H1 (cell line): ENCODE data around the gene C1QTNF1. TPM values are rescaled to one million over a fixed set of nuclear protein-coding genes. Genes with fewer than 3 reads are reported as not detected.

Source experiments
- CTCF ChIA-PET: fragments of 300-600 bp; sonication (Branson Sonifier 250); formaldehyde crosslinking; loops from one replicate; lab custom pipeline; 2021; ENCODE audit not compliant: partially characterized antibody; lab: Charles Lee
- POLR2A ChIA-PET: fragments of 300-600 bp; sonication (Branson Sonifier 250); formaldehyde crosslinking; loops from one replicate; lab custom pipeline; 2021; ENCODE audit warnings: inconsistent platforms; ENCODE audit not compliant: partially characterized antibody; lab: Charles Lee
- DNase-seq, 2 experiments: peaks; one replicate each; pipeline versions ENCODE4 v3.0.0 to v3.0.0-alpha.2; 2010 to 2022; ENCODE audit warnings: low spot score in 2 of 2, low read depth in 1 of 2, mixed read lengths in 1 of 2
- FAIRE-seq: peaks from 2 replicates; lab custom pipeline; 2011; peaks lifted over from hg19 to GRCh38; lab: Jason Lieb, UNC
- H2AFZ ChIP-seq: 2 replicates; pipeline ENCODE4 v1.8.1; 2012; ENCODE audit warnings: low read length, inconsistent platforms
- H2AK5ac ChIP-seq: 2 replicates; pipeline ENCODE4 v1.6.1; 2013; ENCODE audit warnings: low read depth, low read length
- H2BK120ac ChIP-seq: replicated peaks from 2 replicates; pipeline ENCODE3; 2013; ENCODE audit warnings: low read depth, low read length, inconsistent platforms
- H2BK12ac ChIP-seq: 2 replicates; pipeline ENCODE4 v1.6.1; 2013; ENCODE audit warnings: low read depth, low read length
- H2BK15ac ChIP-seq: 2 replicates; pipeline ENCODE4 v1.6.1; 2013; ENCODE audit warnings: low read length
- H2BK20ac ChIP-seq: 2 replicates; pipeline ENCODE4 v1.6.1; 2013; ENCODE audit warnings: low read length
- H2BK5ac ChIP-seq: 2 replicates; pipeline ENCODE4 v1.6.1; 2013; ENCODE audit warnings: low read depth, low read length
- H3K14ac ChIP-seq: 2 replicates; pipeline ENCODE4 v1.6.1; 2013; ENCODE audit warnings: inconsistent platforms; ENCODE audit not compliant: insufficient read length
- H3K18ac ChIP-seq: 2 replicates; pipeline ENCODE4 v1.6.1; 2013; ENCODE audit warnings: low read length; ENCODE audit errors: extremely low read depth
- H3K23ac ChIP-seq: 2 replicates; pipeline ENCODE4 v1.6.1; 2013; ENCODE audit warnings: inconsistent platforms; ENCODE audit not compliant: insufficient read length
- H3K23me2 ChIP-seq: 2 replicates; pipeline ENCODE4 v1.6.1; 2013; ENCODE audit warnings: low read depth, low read length
- H3K27ac ChIP-seq: 2 replicates; pipeline ENCODE4 v1.6.1; 2011; ENCODE audit warnings: low read depth, low read length, inconsistent platforms
- H3K27me3 ChIP-seq, 4 experiments: replicated peaks in 1 of 4; 1 replicate in 1 of 4; 2 replicates in 3 of 4; pipeline versions ENCODE4 v1.6.1 to v1.8.1; 2011 to 2013; ENCODE audit warnings: low read length in 3 of 4, mild to moderate bottlenecking in 3 of 4, inconsistent platforms in 2 of 4, mixed read lengths in 2 of 4, moderate library complexity in 1 of 4; ENCODE audit not compliant: control insufficient read depth in 3 of 4, insufficient read depth in 3 of 4; ENCODE audit errors: extremely low read depth in 1 of 4
- H3K36me3 ChIP-seq, 4 experiments: 2 replicates each; pipeline versions ENCODE4 v1.6.1 to v1.8.1; 2011 to 2013; ENCODE audit warnings: mild to moderate bottlenecking in 4 of 4, low read length in 3 of 4, moderate library complexity in 2 of 4, control low read depth in 1 of 4, inconsistent platforms in 1 of 4; ENCODE audit not compliant: insufficient read depth in 4 of 4, control insufficient read depth in 2 of 4
- H3K4ac ChIP-seq: replicated peaks from 2 replicates; pipeline ENCODE3; 2013; ENCODE audit warnings: low read length, low read depth, mixed read lengths, inconsistent platforms; ENCODE audit not compliant: insufficient read length
- H3K4me1 ChIP-seq, 4 experiments: replicated peaks in 1 of 4; 1 replicate in 1 of 4; 2 replicates in 3 of 4; pipeline versions ENCODE4 v1.6.1 to v1.8.1; 2011 to 2013; ENCODE audit warnings: low read length in 3 of 4, inconsistent platforms in 2 of 4, mixed read lengths in 1 of 4; ENCODE audit not compliant: insufficient read depth in 4 of 4, control insufficient read depth in 3 of 4
- H3K4me2 ChIP-seq, 2 experiments: 2 replicates each; pipeline versions ENCODE4 v1.6.1 to v1.8.1; 2011 to 2013; ENCODE audit warnings: low read depth in 2 of 2, low read length in 2 of 2, control low read depth in 1 of 2, inconsistent platforms in 1 of 2, mild to moderate bottlenecking in 1 of 2; ENCODE audit not compliant: insufficient read depth in 1 of 2
- H3K4me3 ChIP-seq, 4 experiments: fragments of 200-600, 300-600 bp in 1 of 4; sonication (generic), shearing (Covaris generic), sonication (Bioruptor Twin) in 1 of 4; 2 replicates each; pipeline versions ENCODE4 v1.5.1 to v1.8.1; 2011 to 2016; ENCODE audit warnings: low read length in 4 of 4, low read depth in 3 of 4, control low read depth in 2 of 4, inconsistent platforms in 2 of 4, mild to moderate bottlenecking in 2 of 4, mixed read lengths in 1 of 4, moderate library complexity in 1 of 4; ENCODE audit not compliant: insufficient read depth in 2 of 4; ENCODE audit errors: extremely low read depth in 1 of 4
- H3K56ac ChIP-seq: replicated peaks from 2 replicates; pipeline ENCODE3; 2013; ENCODE audit warnings: low read depth, mild to moderate bottlenecking, mixed read lengths, low read length, inconsistent platforms; ENCODE audit not compliant: insufficient read length
- H3K79me1 ChIP-seq: 2 replicates; pipeline ENCODE4 v1.6.1; 2013; ENCODE audit warnings: low read depth, low read length, control low read depth
- H3K79me2 ChIP-seq, 2 experiments: 2 replicates each; pipeline versions ENCODE4 v1.6.1 to v1.8.1; 2012 to 2013; ENCODE audit warnings: low read length in 2 of 2, mild to moderate bottlenecking in 2 of 2, inconsistent platforms in 1 of 2; ENCODE audit not compliant: insufficient read depth in 2 of 2, control insufficient read depth in 1 of 2
- H3K9ac ChIP-seq, 4 experiments: replicated peaks in 1 of 4; 1 replicate in 1 of 4; 2 replicates in 3 of 4; pipeline versions ENCODE4 v1.6.1 to v1.8.1; 2011 to 2013; ENCODE audit warnings: low read depth in 3 of 4, low read length in 3 of 4, control low read depth in 2 of 4, mild to moderate bottlenecking in 2 of 4, moderate library complexity in 2 of 4, inconsistent platforms in 1 of 4; ENCODE audit errors: extremely low read depth in 1 of 4
- H3K9me3 ChIP-seq, 2 experiments: 2 replicates each; pipeline versions ENCODE4 v1.6.1 to v1.8.1; 2012 to 2013; ENCODE audit warnings: mild to moderate bottlenecking in 2 of 2, moderate library complexity in 2 of 2, control low read depth in 1 of 2, inconsistent platforms in 1 of 2, low read depth in 1 of 2, low read length in 1 of 2, mixed read lengths in 1 of 2; ENCODE audit not compliant: insufficient read depth in 2 of 2
- H4K20me1 ChIP-seq, 2 experiments: replicated peaks in 1 of 2; 2 replicates each; pipeline versions ENCODE3 to v1.8.1; 2011 to 2013; ENCODE audit warnings: inconsistent platforms in 2 of 2, low read length in 2 of 2, mild to moderate bottlenecking in 1 of 2; ENCODE audit not compliant: insufficient read depth in 2 of 2, control insufficient read depth in 1 of 2
- H4K5ac ChIP-seq: 2 replicates; pipeline ENCODE4 v1.6.1; 2013; ENCODE audit warnings: low read length, low read depth, mixed read lengths, inconsistent platforms; ENCODE audit not compliant: insufficient read length
- H4K8ac ChIP-seq: 2 replicates; pipeline ENCODE4 v1.8.0; 2013; ENCODE audit warnings: mild to moderate bottlenecking, moderate library complexity, low read length, inconsistent platforms; ENCODE audit not compliant: insufficient read depth; ENCODE audit errors: extremely low read depth
- H4K91ac ChIP-seq: replicated peaks from 2 replicates; pipeline ENCODE3; 2013; ENCODE audit warnings: low read length, mixed read lengths, inconsistent platforms; ENCODE audit not compliant: insufficient read length
- CBX5 ChIP-seq: fragments of 300-800, 300-1000 bp; sonication (generic); IDR thresholded peaks from 2 replicates; pipeline ENCODE4 v1.7.1; 2016; ENCODE audit warnings: antibody characterized with exemption, low read length, low read depth
- CREB1 ChIP-seq: IDR thresholded peaks from 2 replicates; pipeline ENCODE4 v1.6.1; 2012; ENCODE audit warnings: inconsistent platforms
- E2F6 ChIP-seq: IDR thresholded peaks from 2 replicates; pipeline ENCODE4 v1.6.1; 2012; ENCODE audit warnings: inconsistent platforms
- JUND ChIP-seq: IDR thresholded peaks from 2 replicates; pipeline ENCODE4 v1.6.1; 2011; ENCODE audit warnings: mild to moderate bottlenecking, improper control_type of control experiment, low read length
- MAX ChIP-seq: IDR thresholded peaks from 2 replicates; pipeline ENCODE4 v1.6.1; 2012; ENCODE audit warnings: inconsistent platforms
- NRF1 ChIP-seq: IDR thresholded peaks from 2 replicates; pipeline ENCODE4 v1.6.1; 2011; ENCODE audit warnings: mild to moderate bottlenecking, low read depth, low read length, improper control_type of control experiment
- POLR2AphosphoS5 ChIP-seq: IDR thresholded peaks from 2 replicates; pipeline ENCODE4 v1.6.1; 2011; ENCODE audit warnings: low read depth, low read length
- POU5F1 ChIP-seq: IDR thresholded peaks from 2 replicates; pipeline ENCODE4 v1.6.1; 2011; ENCODE audit warnings: low read depth, mild to moderate bottlenecking, low read length, moderate library complexity
- RBBP5 ChIP-seq: IDR thresholded peaks from 2 replicates; pipeline ENCODE4 v1.7.1; 2012; ENCODE audit warnings: low read depth, mild to moderate bottlenecking, inconsistent platforms, low read length, moderate library complexity, borderline replicate concordance
- SP2 ChIP-seq: IDR thresholded peaks from 2 replicates; pipeline ENCODE4 v1.6.1; 2012; ENCODE audit warnings: mild to moderate bottlenecking, low read length, inconsistent platforms
- TAF7 ChIP-seq: optimal IDR thresholded peaks from 2 replicates; pipeline ENCODE3; 2011; ENCODE audit warnings: low read depth, mild to moderate bottlenecking, inconsistent platforms, low read length, moderate library complexity, borderline replicate concordance
- TEAD4 ChIP-seq: IDR thresholded peaks from 2 replicates; pipeline ENCODE4 v1.6.1; 2012; ENCODE audit warnings: low read depth, low read length, inconsistent platforms, mixed read lengths
- YY1 ChIP-seq: IDR thresholded peaks from 2 replicates; pipeline ENCODE4 v1.6.1; 2011; ENCODE audit warnings: low read depth, mild to moderate bottlenecking, low read length
- WGBS, 2 experiments: shearing (Covaris generic) in 1 of 2; methylation state at CpG; one replicate each; pipeline versions ENCODE4 v1.1.6 to v1.1.7; 2013 to 2015; ENCODE audit warnings: low lambda C conversion rate in 2 of 2, mixed read lengths in 2 of 2, inconsistent platforms in 1 of 2, low coverage in 1 of 2, missing lambda C conversion rate in 1 of 2; ENCODE audit not compliant: insufficient replicate concordance in 2 of 2, insufficient coverage in 1 of 2, insufficient read length in 1 of 2; ENCODE audit errors: extremely low coverage in 1 of 2, missing lambda C conversion rate in 1 of 2; 5-methylcytosine and 5-hydroxymethylcytosine counted together
- polyA plus RNA-seq, 7 experiments: library from polyadenylated mRNA; depleted of rRNA in 3 of 7; stranded (reverse) in 5 of 7; unstranded in 2 of 7; fragments of >200 nt in 5 of 7; fragments of 200-250 nt in 2 of 7; gene quantifications; 1 replicate in 5 of 7; 2 replicates in 1 of 7; 4 replicates in 1 of 7; pipeline versions ENCODE4 v1.2.1 to v1.2.3, GENCODE V29; 2011 to 2013; ENCODE audit warnings: missing spikeins in 2 of 7, mixed read lengths in 2 of 7
- total RNA-seq: library from RNA; stranded (reverse); fragmentation: NEBNext Ultra II Directional; extraction: Animal tissue kit (Norgen Biotek cat#: 25700); gene quantifications from 2 replicates; pipeline ENCODE4 v1.2.1, GENCODE V29; 2021

Gene C1QTNF1
- total and polyA plus RNA-seq, 2 of the 8 experiments (the other 6 are each of a cell fraction or from before 2014, with no cell fraction given), result 1.5 to 2.5 TPM

- Histone ChIP-seq H3K56ac (no peak overlapping the region), H2BK12ac (no peak overlapping the region), H3K27ac (no peak overlapping the region), H3K23ac (no peak overlapping the region), H3K4ac (no peak overlapping the region), H2BK20ac (no peak overlapping the region), H3K36me3 (peaks cover 0 to 4% (median 2%) of the 10 kb centered on the region in 4 experiments; a peak in 3 of 8 replicates), H2BK5ac (no peak overlapping the region), H2AFZ (no peak overlapping the region), H2BK15ac (no peak overlapping the region), H3K79me1 (peaks cover 3% of the 10 kb centered on the region), H4K5ac (no peak overlapping the region), H3K18ac (no peak overlapping the region), H3K4me1 (peaks cover 0 to 2% (median 0%) of the 10 kb centered on the region in 4 experiments; a peak in 1 of 7 replicates), H4K20me1 (peaks cover 36 to 55% of the 10 kb centered on the region in 2 experiments), H3K4me2 (no peak overlapping the region), H3K4me3 (no peak overlapping the region), H3K14ac (no peak overlapping the region), H3K23me2 (no peaks in the 10 kb centered on the region; the same call in 1 of the 2 replicates), H4K8ac (no peak overlapping the region), H3K27me3 (peaks cover 15 to 47% (median 41%) of the 10 kb centered on the region in 4 experiments), H3K79me2 (peaks cover 3 to 4% of the 10 kb centered on the region in 2 experiments; a peak in 1 of 4 replicates), H4K91ac (no peak overlapping the region), H2BK120ac (no peak overlapping the region), H3K9me3 (no peaks in the 10 kb centered on the region), H2AK5ac (no peak overlapping the region), H3K9ac (no peak overlapping the region)
- 90% methylated on average over 21 of the region's 25 CpGs; no CpG with 5 or more reads in 1 of the 2 experiments for WGBS, 2 experiments
- FAIRE-seq (no peak), DNase-seq (no peak)
- ChIA-PET POLR2A (no interaction called here), CTCF (interaction anchor here (0.7 kb wide), 1 partner anchor 19 kb away, joined by 3 read pairs; no protein-coding TSS in a partner anchor)
- TF ChIP-seq CBX5 (no peak), E2F6 (no peak), CREB1 (no peak), MAX (no peak), TAF7 (no peak), RBBP5 (no peak), JUND (no peak), SP2 (no peak), POU5F1 (no peak), TEAD4 (no peak), POLR2AphosphoS5 (no peak), NRF1 (no peak), YY1 (no peak)
Observed at GRCh38 chr17:79000396-79001189, 23.4 kb upstream of the C1QTNF1 start.
